ENCODE measurements around the gene CLRN3.

DNA sequence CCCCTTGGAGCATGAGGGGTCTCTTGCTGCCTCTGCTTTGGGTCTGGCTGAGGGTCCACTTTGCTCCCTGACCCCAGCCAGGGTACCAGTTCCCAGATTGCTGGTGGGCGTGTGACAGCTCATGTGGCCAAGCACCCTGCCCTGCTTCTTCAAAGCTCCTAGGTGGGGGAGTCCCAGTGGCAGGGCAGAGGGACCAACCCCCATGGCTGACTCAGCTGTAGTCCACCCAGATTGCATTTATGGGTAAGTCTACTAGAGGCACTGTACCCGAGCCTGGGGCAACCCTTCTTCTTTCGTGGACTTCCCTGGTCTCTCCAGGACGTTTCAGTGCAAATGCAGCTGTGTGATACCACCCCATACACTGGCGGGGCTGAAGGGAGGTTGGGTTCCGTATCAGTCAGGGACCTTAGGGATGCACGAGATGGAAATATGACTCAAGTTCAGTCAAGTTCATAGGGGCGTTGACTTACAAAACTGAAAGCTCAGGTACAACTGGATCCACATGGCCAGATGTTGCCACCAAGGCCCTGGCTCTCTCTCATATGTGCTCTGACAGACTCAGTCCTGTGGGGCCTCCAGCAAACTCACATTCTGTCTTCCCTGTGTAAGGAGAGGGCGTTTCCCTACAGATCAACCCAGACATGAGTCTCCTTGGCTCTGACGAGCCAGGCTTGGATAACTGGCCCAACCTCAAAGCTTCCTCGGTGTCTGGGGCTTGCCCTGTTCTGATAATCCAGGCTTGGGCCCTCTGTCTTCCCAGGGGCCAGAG, 27.7 kb upstream of the CLRN3 start:
- TF ChIP-seq, protein P1, sequence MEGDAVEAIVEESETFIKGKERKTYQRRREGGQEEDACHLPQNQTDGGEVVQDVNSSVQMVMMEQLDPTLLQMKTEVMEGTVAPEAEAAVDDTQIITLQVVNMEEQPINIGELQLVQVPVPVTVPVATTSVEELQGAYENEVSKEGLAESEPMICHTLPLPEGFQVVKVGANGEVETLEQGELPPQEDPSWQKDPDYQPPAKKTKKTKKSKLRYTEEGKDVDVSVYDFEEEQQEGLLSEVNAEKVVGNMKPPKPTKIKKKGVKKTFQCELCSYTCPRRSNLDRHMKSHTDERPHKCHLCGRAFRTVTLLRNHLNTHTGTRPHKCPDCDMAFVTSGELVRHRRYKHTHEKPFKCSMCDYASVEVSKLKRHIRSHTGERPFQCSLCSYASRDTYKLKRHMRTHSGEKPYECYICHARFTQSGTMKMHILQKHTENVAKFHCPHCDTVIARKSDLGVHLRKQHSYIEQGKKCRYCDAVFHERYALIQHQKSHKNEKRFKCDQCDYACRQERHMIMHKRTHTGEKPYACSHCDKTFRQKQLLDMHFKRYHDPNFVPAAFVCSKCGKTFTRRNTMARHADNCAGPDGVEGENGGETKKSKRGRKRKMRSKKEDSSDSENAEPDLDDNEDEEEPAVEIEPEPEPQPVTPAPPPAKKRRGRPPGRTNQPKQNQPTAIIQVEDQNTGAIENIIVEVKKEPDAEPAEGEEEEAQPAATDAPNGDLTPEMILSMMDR (IDR thresholded peaks at IDR 0.05) = no peak
- TF ChIP-seq EZH2 (IDR thresholded peaks at IDR 0.05; ENCODE audit: borderline replicate concordance, insufficient read depth, low read depth, low read length, poor library complexity, severe bottlenecking) = no peak

All from B cell (primary cell).